ENCODE data around the gene MEAF6.

GRCh38 chr1:37477198-37477931 lies 37.2 kb downstream of the MEAF6 start:
- TF ChIP-seq RAD21 (IDR thresholded peaks at IDR 0.05; ENCODE audit: low read depth), result no peak
- no peak for TF ChIP-seq CEBPB (IDR thresholded peaks at IDR 0.05)
- no peak for TF ChIP-seq EGR1 (IDR thresholded peaks at IDR 0.05)
